Coronary artery (tissue), 2 donors: ENCODE measurements around the gene SYNPO.

ENCODE experiments used
- DNase-seq: peaks from one replicate; pipeline ENCODE4 v3.0.0-alpha.2; 2017; ENCODE audit warnings: low spot score
- H3K27ac ChIP-seq, 2 donors: fragments of 200-600 bp; sonication (generic); one replicate each; pipeline ENCODE4 v1.5.1; 2016 to 2019
- H3K4me3 ChIP-seq: fragments of 200-600 bp; sonication (generic); 2 replicates; pipeline ENCODE4 v1.5.1; 2016; ENCODE audit warnings: mild to moderate bottlenecking, moderate library complexity
- CTCF ChIP-seq: fragments of 200-600 bp; sonication (generic); IDR thresholded peaks from one replicate; pipeline ENCODE4 v1.5.1; 2019; ENCODE audit warnings: antibody characterized with exemption

SYNPO gene

GRCh38 chr5:150658121-150658520 is 17.7 kb downstream of the SYNPO start:
- DNase-seq = peak; percentile 64
- no peak for TF ChIP-seq CTCF
- Histone ChIP-seq H3K27ac (peak overlapping the region; percentile 83 to 94), H3K4me3 (no peak overlapping the region)

- no peak overlapping the region for H3K4me3 ChIP-seq
- DNase-seq = peak; percentile 70
- peak overlapping the region; percentile 83 to 94 for H3K27ac ChIP-seq
- no peak for TF ChIP-seq CTCF
Observed at GRCh38 chr5:150658699-150659265, 18.3 kb downstream of the SYNPO start.

- H3K4me3 ChIP-seq = no peak overlapping the region
- peak overlapping the region; percentile 48 to 94 for H3K27ac ChIP-seq
- peak; percentile 69 for DNase-seq
- TF ChIP-seq CTCF = no peak
Observed at GRCh38 chr5:150659360-150660107, 19.1 kb downstream of the SYNPO start.

GRCh38 chr5:150660108-150660831 is 19.8 kb downstream of the SYNPO start:
- peak overlapping the region; percentile 48 to 94 for H3K27ac ChIP-seq
- DNase-seq = peak; percentile 72
- H3K4me3 ChIP-seq = no peak overlapping the region
- TF ChIP-seq CTCF = no peak

GRCh38 chr5:150661086-150661485 is 20.6 kb downstream of the SYNPO start, which contains the start of gene MYOZ3:
TSS of gene MYOZ3 (plus strand) at chr5:150661251. CDS start at chr5:150662942, 1,691 bp downstream.
- peak; percentile 45 for DNase-seq
- Histone ChIP-seq H3K27ac (peak within 1 kb of the TSS; percentile 48 to 94), H3K4me3 (no peak within 1 kb of the TSS)
- no peak for TF ChIP-seq CTCF

GRCh38 chr5:150661821-150662596 is 21.5 kb downstream of the SYNPO start:
- DNase-seq = peak; percentile 70
- H3K27ac ChIP-seq = no peak overlapping the region
- no peak overlapping the region for H3K4me3 ChIP-seq

More at GRCh38 chr5:150661821-150662596, 21.5 kb downstream of the SYNPO start:
- TF ChIP-seq CTCF = no peak
